Measurements from ENCODE around the gene NFXL1.

DNA sequence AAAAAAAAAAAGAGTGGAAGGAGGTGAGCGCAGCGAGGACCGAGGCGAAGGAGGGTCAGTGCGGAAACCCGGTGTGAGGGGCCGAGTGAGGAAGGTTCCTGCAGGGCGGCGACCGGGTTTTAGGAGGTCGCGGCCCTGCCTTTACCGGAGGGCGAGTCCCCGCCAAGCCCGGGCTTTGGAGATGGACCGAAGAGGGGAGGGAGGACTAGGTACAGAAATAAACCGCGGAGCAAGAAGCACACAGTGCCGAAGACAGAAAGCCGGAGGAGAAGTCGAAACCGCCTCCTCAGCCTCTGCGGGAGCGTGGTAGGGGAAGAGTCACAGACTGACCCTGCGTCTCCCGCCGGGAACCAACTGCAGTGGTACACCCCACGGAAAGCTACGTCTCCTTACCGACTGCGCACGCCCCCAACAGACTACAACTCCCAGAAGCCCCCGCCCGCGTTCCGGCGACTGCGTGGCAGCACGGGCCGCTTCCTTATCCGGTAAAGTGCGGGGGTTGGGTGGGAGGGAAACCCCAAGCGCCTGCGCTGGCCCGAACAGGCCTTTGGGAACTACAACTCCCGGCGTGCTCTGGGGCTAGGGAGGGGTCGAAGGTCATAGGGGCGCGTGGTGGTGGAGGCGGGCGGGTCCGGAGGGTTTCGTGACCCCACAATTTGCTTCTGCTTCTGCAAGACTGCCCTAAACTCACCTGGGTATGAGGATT, at the start of gene NFXL1:
- TF ChIP-seq, protein P1, sequence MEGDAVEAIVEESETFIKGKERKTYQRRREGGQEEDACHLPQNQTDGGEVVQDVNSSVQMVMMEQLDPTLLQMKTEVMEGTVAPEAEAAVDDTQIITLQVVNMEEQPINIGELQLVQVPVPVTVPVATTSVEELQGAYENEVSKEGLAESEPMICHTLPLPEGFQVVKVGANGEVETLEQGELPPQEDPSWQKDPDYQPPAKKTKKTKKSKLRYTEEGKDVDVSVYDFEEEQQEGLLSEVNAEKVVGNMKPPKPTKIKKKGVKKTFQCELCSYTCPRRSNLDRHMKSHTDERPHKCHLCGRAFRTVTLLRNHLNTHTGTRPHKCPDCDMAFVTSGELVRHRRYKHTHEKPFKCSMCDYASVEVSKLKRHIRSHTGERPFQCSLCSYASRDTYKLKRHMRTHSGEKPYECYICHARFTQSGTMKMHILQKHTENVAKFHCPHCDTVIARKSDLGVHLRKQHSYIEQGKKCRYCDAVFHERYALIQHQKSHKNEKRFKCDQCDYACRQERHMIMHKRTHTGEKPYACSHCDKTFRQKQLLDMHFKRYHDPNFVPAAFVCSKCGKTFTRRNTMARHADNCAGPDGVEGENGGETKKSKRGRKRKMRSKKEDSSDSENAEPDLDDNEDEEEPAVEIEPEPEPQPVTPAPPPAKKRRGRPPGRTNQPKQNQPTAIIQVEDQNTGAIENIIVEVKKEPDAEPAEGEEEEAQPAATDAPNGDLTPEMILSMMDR (conservative IDR thresholded peaks at IDR 0.05; ENCODE audit: low read length) = no peak
- no peak for TF ChIP-seq EZH2phosphoT487 (IDR thresholded peaks at IDR 0.05; ENCODE audit: borderline replicate concordance, low read depth, low read length)
